Measurements from ENCODE around the gene SCNM1.

DNA sequence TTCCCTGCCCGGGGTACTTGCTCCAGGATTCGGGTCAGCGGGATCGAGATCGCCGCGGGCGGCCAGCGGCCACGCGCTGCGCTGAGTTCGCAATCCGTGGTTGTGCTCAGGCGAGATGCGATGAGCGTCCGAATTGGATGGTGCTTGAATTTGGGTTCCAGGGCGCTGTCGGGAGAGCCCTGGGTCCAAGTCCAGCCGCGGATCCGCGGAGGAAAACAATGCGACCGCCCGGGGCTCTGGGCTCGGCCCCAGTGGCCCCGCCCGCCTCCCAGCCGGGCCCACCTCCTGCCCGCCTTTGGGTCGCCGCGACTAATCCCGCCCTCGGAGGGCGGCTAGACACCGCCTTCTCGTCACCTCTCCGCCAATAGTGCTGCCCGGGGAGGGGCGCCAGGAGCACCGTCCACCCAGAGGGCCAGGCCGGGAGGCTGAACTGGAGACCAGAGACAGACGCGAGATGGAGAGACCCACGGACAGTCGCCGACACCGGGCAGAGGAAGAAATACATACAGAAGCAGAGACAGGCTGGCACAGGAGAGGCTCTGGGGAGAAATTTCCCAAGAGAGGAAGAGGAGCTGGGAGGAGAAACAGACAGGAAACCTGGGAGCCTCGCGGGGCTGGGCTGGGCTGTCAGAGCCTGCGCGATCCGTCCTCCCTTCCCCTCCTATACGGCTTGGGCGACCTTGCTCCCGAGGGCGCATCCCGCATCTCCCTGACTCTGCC, 19.4 kb upstream of the SCNM1 start, which contains the start of gene SEMA6C:
- TF ChIP-seq EP300 (IDR thresholded peaks at IDR 0.05) (no peak), POLR2AphosphoS5 (IDR thresholded peaks at IDR 0.05) (peak; percentile 78), POLR2A (IDR thresholded peaks at IDR 0.05) (peak; percentile 76 to 82)
- TF ChIP-seq, protein P1, sequence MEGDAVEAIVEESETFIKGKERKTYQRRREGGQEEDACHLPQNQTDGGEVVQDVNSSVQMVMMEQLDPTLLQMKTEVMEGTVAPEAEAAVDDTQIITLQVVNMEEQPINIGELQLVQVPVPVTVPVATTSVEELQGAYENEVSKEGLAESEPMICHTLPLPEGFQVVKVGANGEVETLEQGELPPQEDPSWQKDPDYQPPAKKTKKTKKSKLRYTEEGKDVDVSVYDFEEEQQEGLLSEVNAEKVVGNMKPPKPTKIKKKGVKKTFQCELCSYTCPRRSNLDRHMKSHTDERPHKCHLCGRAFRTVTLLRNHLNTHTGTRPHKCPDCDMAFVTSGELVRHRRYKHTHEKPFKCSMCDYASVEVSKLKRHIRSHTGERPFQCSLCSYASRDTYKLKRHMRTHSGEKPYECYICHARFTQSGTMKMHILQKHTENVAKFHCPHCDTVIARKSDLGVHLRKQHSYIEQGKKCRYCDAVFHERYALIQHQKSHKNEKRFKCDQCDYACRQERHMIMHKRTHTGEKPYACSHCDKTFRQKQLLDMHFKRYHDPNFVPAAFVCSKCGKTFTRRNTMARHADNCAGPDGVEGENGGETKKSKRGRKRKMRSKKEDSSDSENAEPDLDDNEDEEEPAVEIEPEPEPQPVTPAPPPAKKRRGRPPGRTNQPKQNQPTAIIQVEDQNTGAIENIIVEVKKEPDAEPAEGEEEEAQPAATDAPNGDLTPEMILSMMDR (IDR thresholded peaks at IDR 0.05) = no peak

Data from gastroesophageal sphincter (tissue), 3 donors.